NCI-H1694 treated with DMSO at 0.1 percent for 48 hours (cell line): ENCODE data around the gene USP1.
A peak's percentile ranks its signal among the peaks of the same experiment; 100 is the strongest.

Experiments used
- DNase-seq: peaks from one replicate; lab custom pipeline; 2025; lab: John Stamatoyannopoulos, UW

The USP1 gene

GRCh38 chr1:62426794-62427193 lies 10.1 kb upstream of the USP1 start:
- DNase-seq: no peak

- peak; percentile 99 for DNase-seq
These were observed 8.5 kb upstream of the USP1 start for GRCh38 chr1:62428351-62428750.

DNA sequence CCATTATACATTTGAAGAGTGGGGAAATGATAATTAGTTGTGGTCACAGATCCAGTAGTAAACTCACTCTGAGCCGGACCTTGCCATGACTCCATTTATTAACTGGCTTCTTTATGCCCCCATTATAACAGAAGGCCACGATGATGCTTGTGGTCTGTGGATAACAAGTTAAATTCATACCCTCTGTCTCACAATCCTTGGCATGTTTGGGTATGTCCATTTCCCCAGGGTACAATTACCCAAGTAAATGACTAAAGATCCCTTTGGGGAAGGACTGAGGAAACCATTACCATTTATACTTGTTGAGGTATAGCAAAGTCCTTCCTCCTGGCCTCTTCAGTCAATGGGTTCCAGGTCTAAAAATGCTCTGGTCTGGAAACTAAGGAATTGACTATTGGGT lies 7.3 kb upstream of the USP1 start:
- DNase-seq: no peak

DNA sequence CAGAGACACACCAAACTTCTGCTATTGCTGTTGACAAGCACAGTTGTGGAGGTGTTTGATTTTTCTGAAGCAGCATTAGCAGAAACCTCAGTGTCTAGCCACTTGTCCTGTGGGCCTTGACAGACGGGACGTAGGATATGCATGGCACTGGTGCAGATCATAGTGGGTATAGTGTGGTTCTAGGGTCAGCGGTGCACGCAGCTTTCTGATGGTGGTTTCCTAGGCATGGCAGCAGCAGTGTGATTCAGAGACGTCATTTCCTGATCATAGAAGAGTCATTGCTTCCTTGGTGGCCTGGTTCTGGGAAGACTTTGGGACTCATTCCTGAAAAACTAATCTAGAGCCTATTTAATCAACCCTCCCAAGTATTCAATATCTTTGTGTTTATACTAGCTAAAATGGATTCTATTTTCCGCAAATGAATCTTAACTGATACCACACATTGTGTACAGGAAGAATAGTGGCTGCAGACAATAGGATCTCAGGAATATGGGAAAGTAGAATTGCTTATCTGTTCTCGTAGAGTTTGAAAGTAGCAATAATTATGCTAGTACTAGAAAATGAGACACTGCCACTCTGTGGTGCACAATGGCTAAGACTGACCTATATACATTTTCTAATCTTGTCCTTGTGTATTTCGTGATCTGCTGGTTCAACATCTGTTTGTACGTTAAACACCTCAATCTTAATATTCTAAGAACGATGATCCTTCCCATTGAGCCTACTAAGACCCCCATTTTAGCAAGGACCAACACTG lies 2.8 kb upstream of the USP1 start:
- peak; percentile 73 for DNase-seq

GRCh38 chr1:62434618-62435001 lies 2.2 kb upstream of the USP1 start:
- no peak for DNase-seq

GRCh38 chr1:62435231-62436038 lies 1.4 kb upstream of the USP1 start:
- DNase-seq: no peak

DNA sequence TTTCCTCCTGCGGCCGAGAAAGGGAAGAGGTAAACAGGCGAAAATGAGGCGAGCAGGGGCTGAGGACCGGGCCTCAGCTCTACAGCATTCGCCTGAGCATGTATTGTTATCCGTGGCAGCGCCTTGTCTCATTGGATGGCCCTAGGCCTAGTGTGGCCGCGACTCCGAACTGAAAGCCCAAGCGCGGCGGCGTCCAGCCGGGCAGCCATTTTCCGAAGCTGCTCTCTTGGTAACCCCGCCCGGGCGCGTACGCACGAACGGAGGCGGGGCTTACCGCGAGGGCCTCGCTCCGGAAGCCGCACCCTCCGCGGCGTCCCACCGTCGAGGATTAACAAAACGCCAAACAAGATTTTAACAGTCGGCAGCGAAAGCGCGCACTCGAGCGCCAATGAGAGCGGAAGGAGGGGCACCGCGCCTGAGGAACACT lies 797 bp upstream of the USP1 start:
- no peak for DNase-seq

GRCh38 chr1:62437273-62437940 lies 558 bp downstream of the USP1 start:
- DNase-seq: no peak

GRCh38 chr1:62438163-62438562 lies 1.3 kb downstream of the USP1 start:
- DNase-seq: peak; percentile 25

- no peak for DNase-seq
These were observed 3.0 kb downstream of the USP1 start for GRCh38 chr1:62439652-62440371.

- no peak for DNase-seq
These were observed 7.9 kb downstream of the USP1 start for GRCh38 chr1:62444701-62445100.

DNA sequence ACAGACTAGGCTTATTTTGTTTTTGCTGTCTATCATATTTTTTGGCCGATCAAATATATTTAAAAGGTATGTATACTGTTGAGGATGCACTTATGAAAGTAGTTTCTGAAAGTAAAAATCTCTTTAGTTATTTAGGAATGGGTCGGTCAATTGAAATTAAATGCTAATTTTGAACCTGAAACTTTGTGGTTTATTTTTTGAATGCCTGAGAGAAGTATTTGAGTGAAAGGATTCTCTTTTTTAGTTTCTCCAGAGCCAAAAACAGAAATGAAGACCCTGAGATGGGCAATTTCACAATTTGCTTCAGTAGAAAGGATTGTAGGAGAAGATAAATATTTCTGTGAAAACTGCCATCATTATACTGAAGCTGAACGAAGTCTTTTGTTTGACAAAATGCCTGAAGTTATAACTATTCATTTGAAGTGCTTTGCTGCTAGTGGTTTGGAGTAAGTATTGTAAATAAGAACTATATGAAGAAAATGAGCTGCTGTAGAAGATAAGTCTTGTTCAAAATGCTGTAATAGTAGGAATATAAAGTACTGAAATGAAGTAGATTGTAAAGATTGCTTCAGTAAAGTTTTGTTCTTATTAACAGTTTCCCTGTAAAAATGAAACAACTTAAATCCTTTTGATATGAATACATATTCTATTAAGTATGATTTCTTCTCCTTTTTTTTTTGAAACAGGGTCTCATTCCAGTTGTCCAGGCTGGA lies 11.5 kb downstream of the USP1 start:
- DNase-seq: no peak

- no peak for DNase-seq
These were observed 13.5 kb downstream of the USP1 start for GRCh38 chr1:62450301-62450700.

GRCh38 chr1:62452951-62453350 lies 16.1 kb downstream of the USP1 start:
- no peak for DNase-seq

GRCh38 chr1:62457955-62458354 lies 21.1 kb downstream of the USP1 start:
- no peak for DNase-seq

GRCh38 chr1:62462370-62462769 lies 25.5 kb downstream of the USP1 start:
- no peak for DNase-seq

DNA sequence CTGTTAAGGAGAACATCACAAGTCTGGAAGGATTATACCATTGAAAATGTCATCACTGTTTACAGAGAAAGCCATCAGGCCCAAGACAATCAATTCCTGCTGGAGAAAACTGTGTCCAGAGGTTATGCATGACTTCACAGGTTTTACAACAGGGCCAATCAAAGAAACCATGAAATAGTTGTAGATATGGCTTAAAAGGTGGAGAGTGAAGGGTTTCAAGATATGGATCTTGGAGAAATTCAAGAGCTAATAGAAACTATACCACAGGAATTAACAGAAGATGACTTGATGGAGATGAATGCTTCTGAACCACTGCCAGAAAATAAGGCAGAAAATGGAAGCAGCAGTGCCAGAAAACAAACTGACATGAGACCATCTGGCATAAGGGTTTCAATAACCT lies 30.2 kb downstream of the USP1 start:
- DNase-seq: peak; percentile 77

DNA sequence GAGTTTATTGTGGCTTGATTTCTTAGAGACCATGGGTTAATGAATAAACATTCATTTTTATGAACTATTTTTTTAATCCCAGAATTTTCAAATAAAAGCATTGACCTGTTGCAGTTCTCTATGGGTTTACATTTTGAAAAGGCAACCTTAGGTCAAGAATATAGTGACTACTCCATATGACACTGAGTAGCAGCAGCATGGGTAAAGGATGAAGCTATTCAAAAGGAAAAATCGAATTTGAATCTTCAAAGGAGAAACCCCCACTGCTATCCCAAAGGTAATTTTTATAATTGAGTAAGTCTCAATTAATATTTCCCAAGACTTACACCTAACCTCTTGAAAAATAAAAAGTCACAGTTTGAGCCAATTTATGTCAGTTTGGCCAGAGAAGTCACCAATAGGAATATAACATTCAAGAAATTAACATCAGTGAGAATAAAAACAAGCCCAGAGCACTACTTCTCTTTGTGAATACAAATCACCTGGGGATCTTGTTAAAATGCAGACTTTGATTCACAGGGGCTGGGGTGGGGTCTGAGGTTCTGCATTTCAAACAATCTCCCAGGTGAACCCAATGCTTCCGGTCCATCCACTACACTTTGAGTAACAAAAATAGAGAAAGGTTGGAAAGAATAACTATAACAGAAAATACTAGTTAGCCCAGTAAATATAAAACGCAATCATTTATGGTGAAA lies 39.8 kb downstream of the USP1 start:
- DNase-seq: no peak

GRCh38 chr1:62481681-62482080 lies 44.8 kb downstream of the USP1 start:
- DNase-seq: no peak

DNA sequence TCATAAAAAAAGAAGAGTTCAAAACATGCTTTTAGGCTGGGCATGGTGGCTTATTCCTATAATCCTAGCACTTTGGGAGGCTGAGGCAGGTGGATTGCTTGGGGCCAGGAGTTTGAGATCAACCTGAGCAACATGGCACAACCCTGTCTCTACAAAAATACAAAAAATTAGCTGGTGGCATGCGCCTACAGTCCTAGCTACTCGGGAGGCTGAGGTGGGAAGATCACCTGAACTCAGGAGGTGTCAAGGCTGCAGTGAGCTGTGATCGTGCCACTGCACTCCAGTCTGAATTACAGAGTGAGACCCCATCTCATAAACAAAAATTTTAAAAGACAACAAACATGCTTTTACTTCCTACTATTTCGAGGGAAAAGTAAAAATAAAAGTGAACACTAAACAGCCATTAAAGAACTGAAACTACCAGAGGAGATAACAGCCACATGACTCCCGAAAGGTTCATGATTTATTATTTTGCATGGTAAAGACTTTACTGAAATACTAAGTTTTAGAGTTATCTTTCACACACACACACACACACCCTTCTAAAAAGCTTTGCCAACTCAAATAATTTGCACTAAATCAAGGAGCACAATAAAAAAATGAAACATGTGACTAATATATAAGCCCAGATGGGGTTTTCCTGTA lies 48.1 kb downstream of the USP1 start:
- no peak for DNase-seq
